HUES48 (cell line): ENCODE measurements around the gene FER.
"Not testable (repeated sequence)": the region's sequence is repeated elsewhere in the genome, so short reads cannot be mapped to it uniquely, and the experiment has no call there.

ENCODE experiments used
- H3K27ac ChIP-seq: one replicate; pipeline ENCODE4 v1.7.0; 2013; ENCODE audit warnings: low read depth, low read length, inconsistent platforms
- H3K27me3 ChIP-seq: 2 replicates; pipeline ENCODE4 v1.6.1; 2013; ENCODE audit warnings: mild to moderate bottlenecking, low read length; ENCODE audit not compliant: control insufficient read depth, insufficient read depth
- H3K36me3 ChIP-seq: 2 replicates; pipeline ENCODE4 v1.6.1; 2013; ENCODE audit warnings: low read length; ENCODE audit not compliant: control insufficient read depth, insufficient read depth
- H3K4me1 ChIP-seq: 2 replicates; pipeline ENCODE4 v1.6.1; 2013; ENCODE audit warnings: mild to moderate bottlenecking, low read length; ENCODE audit not compliant: control insufficient read depth, insufficient read depth
- H3K4me3 ChIP-seq: 2 replicates; pipeline ENCODE4 v1.5.1; 2013; ENCODE audit warnings: mild to moderate bottlenecking, low read depth, low read length
- H3K9ac ChIP-seq: 2 replicates; pipeline ENCODE4 v1.6.1; 2013; ENCODE audit warnings: mild to moderate bottlenecking, low read depth, low read length, moderate library complexity
- H3K9me3 ChIP-seq: 2 replicates; pipeline ENCODE4 v1.6.1; 2013; ENCODE audit warnings: low read length; ENCODE audit not compliant: control insufficient read depth, insufficient read depth

FER gene

DNA sequence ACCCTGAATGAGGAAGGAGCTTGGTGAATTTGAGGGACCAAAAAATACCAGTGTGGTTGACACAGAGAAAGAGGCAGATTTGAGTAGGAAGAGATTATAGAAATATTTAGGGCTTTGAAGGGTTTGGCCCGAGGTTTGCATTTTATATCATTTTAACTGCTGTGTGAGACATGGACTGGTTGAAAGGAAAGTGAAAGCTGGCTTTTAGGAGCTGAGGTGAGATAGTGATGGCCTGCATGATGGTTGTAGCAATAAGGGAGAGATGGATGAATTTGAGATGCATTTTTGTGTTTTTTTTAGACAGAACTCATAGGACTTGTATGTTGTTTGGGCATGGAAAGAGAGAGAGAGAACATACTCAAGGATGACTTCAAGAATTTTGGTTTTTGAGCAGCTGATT lies 21.7 kb downstream of the FER start:
- Histone ChIP-seq H3K4me1 (no peaks in the 10 kb centered on the region; the same call in 1 of the 2 replicates), H3K36me3 (no peaks in the 10 kb centered on the region), H3K27ac (no peak overlapping the region), H3K27me3 (no peaks in the 10 kb centered on the region), H3K4me3 (no peak overlapping the region), H3K9ac (no peak overlapping the region), H3K9me3 (no peaks in the 10 kb centered on the region)

GRCh38 chr5:108772626-108773025 lies 24.9 kb downstream of the FER start:
- Histone ChIP-seq H3K27me3 (no peaks in the 10 kb centered on the region), H3K4me3 (no peak overlapping the region), H3K27ac (no peak overlapping the region), H3K4me1 (no peaks in the 10 kb centered on the region), H3K36me3 (no peaks in the 10 kb centered on the region), H3K9ac (no peak overlapping the region), H3K9me3 (no peaks in the 10 kb centered on the region)

- Histone ChIP-seq H3K4me3 (no peak overlapping the region), H3K4me1 (no peaks in the 10 kb centered on the region), H3K36me3 (no peaks in the 10 kb centered on the region), H3K9ac (no peak overlapping the region), H3K27me3 (no peaks in the 10 kb centered on the region), H3K27ac (no peak overlapping the region), H3K9me3 (no peaks in the 10 kb centered on the region)
Measured at GRCh38 chr5:108773330-108773729, 25.6 kb downstream of the FER start.

DNA sequence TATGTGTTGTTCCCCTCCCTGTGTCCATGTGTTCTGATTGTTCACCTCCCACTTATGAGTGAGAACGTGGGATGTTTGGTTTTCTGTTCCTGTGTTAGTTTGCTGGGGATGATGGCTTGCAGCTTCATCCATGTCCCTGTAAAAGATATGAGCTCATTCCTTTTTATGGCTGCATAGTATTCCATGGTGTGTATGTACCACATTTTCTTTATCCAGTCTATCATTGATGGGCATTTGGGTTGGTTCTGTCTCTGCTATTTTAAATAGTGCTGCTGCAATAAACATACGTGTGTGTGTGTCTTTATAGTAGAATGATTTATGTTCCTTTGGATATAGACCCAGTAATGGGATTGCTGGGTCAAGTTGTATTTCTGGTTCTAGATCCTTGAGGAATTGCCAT lies 26.4 kb downstream of the FER start:
- not testable (repeated sequence) for H3K9me3 ChIP-seq, H3K27me3 ChIP-seq, H3K9ac ChIP-seq, H3K4me3 ChIP-seq, H3K27ac ChIP-seq, H3K36me3 ChIP-seq, H3K4me1 ChIP-seq

DNA sequence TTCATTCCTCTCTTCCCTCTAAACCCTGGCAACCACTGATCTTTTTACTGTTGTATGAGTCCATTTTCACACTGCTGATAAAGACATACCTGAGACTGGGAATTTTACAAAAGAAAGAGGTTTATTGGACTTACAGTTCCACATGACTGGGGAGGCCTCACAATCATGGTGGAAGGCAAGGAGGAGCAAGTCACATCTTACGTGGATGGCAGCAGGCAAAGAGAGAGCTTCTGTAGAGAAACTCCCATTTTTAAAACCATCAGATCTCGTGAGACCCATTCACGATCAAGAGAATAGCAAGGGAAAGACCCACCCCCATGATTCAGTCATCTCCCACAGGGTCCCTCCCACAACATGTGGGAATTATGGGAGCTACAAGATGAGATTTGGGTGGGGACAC lies 29.9 kb downstream of the FER start:
- not testable (repeated sequence) for H3K27ac ChIP-seq, H3K4me3 ChIP-seq, H3K27me3 ChIP-seq, H3K9ac ChIP-seq, H3K36me3 ChIP-seq, H3K9me3 ChIP-seq, H3K4me1 ChIP-seq

DNA sequence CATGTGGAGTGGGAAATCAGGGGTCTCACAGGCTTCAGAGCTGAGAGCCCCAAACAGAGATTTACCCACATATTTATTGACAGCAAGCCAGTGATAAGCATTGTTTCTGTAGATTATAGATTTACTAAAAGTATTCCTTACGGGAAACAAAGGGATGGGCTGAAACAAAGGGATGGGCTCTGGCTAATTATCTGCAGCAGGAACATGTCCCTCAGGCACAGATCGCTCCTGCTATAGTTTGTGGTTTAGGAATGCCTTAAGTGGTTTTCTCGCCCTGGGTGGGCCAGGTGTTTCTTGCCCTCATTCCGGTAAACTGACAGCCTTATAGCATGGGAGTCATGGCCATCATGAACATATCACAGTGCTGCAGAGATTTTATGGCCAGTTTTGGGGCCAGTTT lies 36.9 kb downstream of the FER start:
- H3K9ac ChIP-seq, H3K27ac ChIP-seq, H3K36me3 ChIP-seq, H3K4me1 ChIP-seq, H3K27me3 ChIP-seq, H3K4me3 ChIP-seq: not testable (repeated sequence)
- H3K9me3 ChIP-seq = peaks cover 25% of the 10 kb centered on the region

DNA sequence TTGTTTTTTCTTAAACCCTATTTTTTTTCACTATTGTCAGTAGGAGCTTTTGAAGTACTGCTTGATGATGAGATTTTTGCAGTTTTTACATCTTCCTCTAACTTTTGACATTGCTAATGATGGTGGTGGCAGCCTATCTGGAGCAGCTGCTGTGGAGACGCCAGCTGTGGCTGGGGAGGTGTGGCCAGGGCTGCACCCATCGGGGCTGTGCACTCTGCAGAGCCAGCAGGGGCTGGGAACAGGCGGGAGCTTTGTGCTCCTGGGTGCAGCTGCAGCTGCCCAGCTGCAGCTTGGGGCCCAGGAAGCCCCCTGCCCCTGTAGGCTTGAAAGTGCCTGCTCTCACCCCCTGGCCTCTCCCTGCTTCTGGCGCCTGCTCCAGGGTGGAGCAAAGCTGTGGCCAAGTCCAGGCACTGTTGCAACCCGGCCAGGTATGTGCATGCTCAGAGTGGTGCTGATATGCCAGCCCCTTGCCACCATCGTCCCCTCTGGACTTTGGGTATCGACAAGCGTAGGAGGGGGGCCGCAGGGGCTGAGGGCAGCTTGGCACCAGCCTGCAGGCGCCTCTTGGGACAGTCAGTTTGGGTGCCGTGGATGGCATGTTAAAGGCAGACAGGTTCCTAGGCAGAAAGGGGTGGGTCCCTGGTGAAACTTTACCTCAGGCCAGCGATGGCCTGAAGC lies 39.2 kb downstream of the FER start:
- H3K9me3 ChIP-seq = peaks cover 25% of the 10 kb centered on the region
- H3K27me3 ChIP-seq = no peaks in the 10 kb centered on the region
- H3K27ac ChIP-seq = no peak overlapping the region
- H3K4me3 ChIP-seq = no peak overlapping the region
- H3K9ac ChIP-seq = no peak overlapping the region
- no peaks in the 10 kb centered on the region for H3K4me1 ChIP-seq
- H3K36me3 ChIP-seq = no peaks in the 10 kb centered on the region

- H3K27me3 ChIP-seq = no peaks in the 10 kb centered on the region
- no peaks in the 10 kb centered on the region for H3K36me3 ChIP-seq
- H3K4me3 ChIP-seq = no peak overlapping the region
- no peaks in the 10 kb centered on the region for H3K4me1 ChIP-seq
- H3K9me3 ChIP-seq = peaks cover 21% of the 10 kb centered on the region
- H3K27ac ChIP-seq = no peak overlapping the region
- H3K9ac ChIP-seq = no peak overlapping the region
Measured at GRCh38 chr5:108788142-108788541, 40.4 kb downstream of the FER start.

GRCh38 chr5:108793207-108793606 lies 45.5 kb downstream of the FER start:
- Histone ChIP-seq H3K9ac (no peak overlapping the region), H3K27ac (no peak overlapping the region), H3K4me3 (no peak overlapping the region), H3K4me1 (no peaks in the 10 kb centered on the region), H3K27me3 (no peaks in the 10 kb centered on the region), H3K9me3 (no peaks in the 10 kb centered on the region), H3K36me3 (no peaks in the 10 kb centered on the region)

GRCh38 chr5:108794349-108794748 lies 46.7 kb downstream of the FER start:
- not testable (repeated sequence) for H3K4me3 ChIP-seq, H3K9me3 ChIP-seq, H3K36me3 ChIP-seq, H3K27ac ChIP-seq, H3K9ac ChIP-seq, H3K27me3 ChIP-seq, H3K4me1 ChIP-seq

GRCh38 chr5:108797396-108797795 lies 49.7 kb downstream of the FER start:
- no peak overlapping the region for H3K9ac ChIP-seq
- H3K36me3 ChIP-seq = no peaks in the 10 kb centered on the region

GRCh38 chr5:108797986-108798385 lies 50.3 kb downstream of the FER start:
- Histone ChIP-seq H3K27ac (no peak overlapping the region), H3K27me3 (no peaks in the 10 kb centered on the region), H3K36me3 (no peaks in the 10 kb centered on the region), H3K4me3 (no peak overlapping the region), H3K9me3 (peaks cover 3% of the 10 kb centered on the region; the same call in 1 of the 2 replicates), H3K4me1 (no peaks in the 10 kb centered on the region), H3K9ac (no peak overlapping the region)

More at GRCh38 chr5:108797396-108797795, 49.7 kb downstream of the FER start:
- Histone ChIP-seq H3K4me3 (no peak overlapping the region), H3K9me3 (peaks cover 3% of the 10 kb centered on the region; the same call in 1 of the 2 replicates), H3K4me1 (no peaks in the 10 kb centered on the region), H3K27ac (no peak overlapping the region), H3K27me3 (no peaks in the 10 kb centered on the region)
